ENCODE data around the gene CD8B2.
"Not testable (repeated sequence)": the region's sequence is repeated elsewhere in the genome, so short reads cannot be mapped to it uniquely, and the experiment has no call there.

Gene CD8B2

DNA sequence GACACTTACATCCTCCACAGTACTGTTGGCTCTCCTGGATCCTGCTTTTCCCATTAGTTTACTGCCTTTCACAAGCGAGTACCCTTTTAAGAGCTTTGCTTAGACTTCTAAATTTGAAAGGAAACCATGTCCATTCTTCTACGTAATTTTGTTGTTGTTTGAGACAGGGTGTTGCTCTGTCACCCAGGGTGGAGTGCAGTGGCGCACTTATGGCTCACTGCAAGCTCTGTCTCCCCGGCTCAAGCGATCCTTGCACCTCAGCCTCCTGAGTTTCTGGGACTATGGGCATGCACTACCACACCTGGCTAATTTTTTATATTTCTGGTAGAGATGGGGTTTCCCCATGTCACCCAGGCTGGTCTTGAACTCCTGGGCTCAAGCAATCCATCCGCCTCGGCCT, 24.8 kb downstream of the CD8B2 start:
- not testable (repeated sequence) for H3K4me2 ChIP-seq (ENCODE audit: low read depth, low read length, poor library complexity, severe bottlenecking); H3K79me2 ChIP-seq (ENCODE audit: insufficient read depth, low read length); H2AFZ ChIP-seq (ENCODE audit: low read length); H3K36me3 ChIP-seq (ENCODE audit: insufficient read depth, low read length); H3K4me3 ChIP-seq (ENCODE audit: low read length, poor library complexity, severe bottlenecking); H3F3A ChIP-seq (ENCODE audit: low read depth); H3K9me2 ChIP-seq (replicated peaks; ENCODE audit: low read depth, low read length); H3K9ac ChIP-seq (ENCODE audit: low read depth, low read length, poor library complexity, severe bottlenecking); H4K20me1 ChIP-seq (ENCODE audit: insufficient read depth, low read length, poor library complexity, severe bottlenecking); H3K27me3 ChIP-seq (ENCODE audit: insufficient read depth, low read length, poor library complexity, severe bottlenecking); H3K4me1 ChIP-seq (ENCODE audit: insufficient read depth, low read length, poor library complexity, severe bottlenecking); H3K9me3 ChIP-seq (ENCODE audit: insufficient read depth, low read depth, low read length)

GRCh38 chr2:106513391-106513790, 26.2 kb downstream of the CD8B2 start:
- not testable (repeated sequence) for H3K9me3 ChIP-seq (ENCODE audit: insufficient read depth, low read depth, low read length); H3K4me3 ChIP-seq (ENCODE audit: low read length, poor library complexity, severe bottlenecking); H4K20me1 ChIP-seq (ENCODE audit: insufficient read depth, low read length, poor library complexity, severe bottlenecking); H3F3A ChIP-seq (ENCODE audit: low read depth); H3K9me2 ChIP-seq (replicated peaks; ENCODE audit: low read depth, low read length); H3K4me2 ChIP-seq (ENCODE audit: low read depth, low read length, poor library complexity, severe bottlenecking); H3K27me3 ChIP-seq (ENCODE audit: insufficient read depth, low read length, poor library complexity, severe bottlenecking); H3K9ac ChIP-seq (ENCODE audit: low read depth, low read length, poor library complexity, severe bottlenecking); H3K79me2 ChIP-seq (ENCODE audit: insufficient read depth, low read length); H2AFZ ChIP-seq (ENCODE audit: low read length); H3K4me1 ChIP-seq (ENCODE audit: insufficient read depth, low read length, poor library complexity, severe bottlenecking); H3K36me3 ChIP-seq (ENCODE audit: insufficient read depth, low read length)

DNA sequence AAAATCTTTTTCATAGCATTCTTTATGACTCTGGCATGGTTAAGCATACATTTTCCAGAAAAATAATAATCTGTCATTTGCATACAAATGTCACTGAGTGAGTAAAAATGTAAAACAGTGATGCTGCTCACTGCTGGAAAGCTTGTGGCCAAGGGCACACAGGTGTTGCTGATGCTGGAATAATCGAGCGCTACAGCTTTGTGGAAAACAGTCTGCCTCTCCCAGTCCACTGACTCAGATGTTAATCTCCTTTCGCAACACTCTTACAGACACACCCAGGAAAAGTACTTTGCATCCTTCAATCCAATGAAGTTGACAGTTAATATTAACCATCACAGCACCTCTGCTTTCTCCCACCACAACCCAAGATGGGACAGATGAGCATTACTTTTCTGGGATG, 27.7 kb downstream of the CD8B2 start:
- not testable (repeated sequence) for H3K79me2 ChIP-seq (ENCODE audit: insufficient read depth, low read length); H3K4me3 ChIP-seq (ENCODE audit: low read length, poor library complexity, severe bottlenecking); H3K4me2 ChIP-seq (ENCODE audit: low read depth, low read length, poor library complexity, severe bottlenecking); H3K9me3 ChIP-seq (ENCODE audit: insufficient read depth, low read depth, low read length); H3K4me1 ChIP-seq (ENCODE audit: insufficient read depth, low read length, poor library complexity, severe bottlenecking); H3K9ac ChIP-seq (ENCODE audit: low read depth, low read length, poor library complexity, severe bottlenecking); H4K20me1 ChIP-seq (ENCODE audit: insufficient read depth, low read length, poor library complexity, severe bottlenecking); H3K9me2 ChIP-seq (replicated peaks; ENCODE audit: low read depth, low read length); H3K27me3 ChIP-seq (ENCODE audit: insufficient read depth, low read length, poor library complexity, severe bottlenecking); H3K36me3 ChIP-seq (ENCODE audit: insufficient read depth, low read length); H3F3A ChIP-seq (ENCODE audit: low read depth)
- H2AFZ ChIP-seq (ENCODE audit: low read length): peak overlapping the region; percentile 56; the same call in 1 of the 2 replicates

DNA sequence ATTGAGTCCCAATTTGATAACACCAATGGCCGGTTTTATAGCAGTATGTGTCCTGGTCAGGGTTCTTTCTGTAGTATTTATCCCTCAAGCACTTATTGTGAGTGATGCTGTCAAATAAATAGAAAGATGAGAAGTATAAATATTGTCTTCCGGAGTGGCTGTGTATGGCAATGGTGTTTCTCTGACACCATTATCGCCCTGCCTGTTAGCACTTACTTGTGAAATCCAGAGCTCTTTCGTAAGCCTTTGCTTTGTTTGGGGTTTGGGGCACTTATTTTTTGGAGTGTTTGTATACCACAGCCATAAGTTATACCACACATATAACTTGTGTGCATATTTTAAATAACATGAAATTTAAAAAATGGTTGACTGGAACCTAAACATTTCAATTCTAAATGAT, 29.3 kb downstream of the CD8B2 start:
- Histone ChIP-seq H4K20me1 (ENCODE audit: insufficient read depth, low read length, poor library complexity, severe bottlenecking) (no peaks in the 10 kb centered on the region), H3K27me3 (ENCODE audit: insufficient read depth, low read length, poor library complexity, severe bottlenecking) (no peaks in the 10 kb centered on the region), H3K4me2 (ENCODE audit: low read depth, low read length, poor library complexity, severe bottlenecking) (no peak overlapping the region)

More for the DNA sequence above, 29.3 kb downstream of the CD8B2 start:
- no peaks in the 10 kb centered on the region for H3K9me3 ChIP-seq (ENCODE audit: insufficient read depth, low read depth, low read length)
- no peaks in the 10 kb centered on the region for H3K4me1 ChIP-seq (ENCODE audit: insufficient read depth, low read length, poor library complexity, severe bottlenecking)
- H3K79me2 ChIP-seq (ENCODE audit: insufficient read depth, low read length): no peaks in the 10 kb centered on the region
- H2AFZ ChIP-seq (ENCODE audit: low read length): no peak overlapping the region
- TF ChIP-seq CTCF (conservative IDR thresholded peaks at IDR 0.05; ENCODE audit: low read length) (no peak), EZH2phosphoT487 (IDR thresholded peaks at IDR 0.05; ENCODE audit: borderline replicate concordance) (no peak)
- no peaks in the 10 kb centered on the region for H3K9me2 ChIP-seq (replicated peaks; ENCODE audit: low read depth, low read length)
- no peak overlapping the region for H3K9ac ChIP-seq (ENCODE audit: low read depth, low read length, poor library complexity, severe bottlenecking)
- no peak overlapping the region for H3K4me3 ChIP-seq (ENCODE audit: low read length, poor library complexity, severe bottlenecking)
- no peaks in the 10 kb centered on the region for H3K36me3 ChIP-seq (ENCODE audit: insufficient read depth, low read length)
- H3F3A ChIP-seq (ENCODE audit: low read depth): no peaks in the 10 kb centered on the region

All from Loucy (cell line).